ENCODE results near the gene GRB14. TPM values are rescaled to one million over a fixed set of nuclear protein-coding genes. Genes with fewer than 3 reads are reported as not detected.

Gene GRB14
- total and polyA plus RNA-seq, 10 of the 15 experiments (the other 5 are each of a cell fraction or from before 2014, with no cell fraction given): not detected

DNA sequence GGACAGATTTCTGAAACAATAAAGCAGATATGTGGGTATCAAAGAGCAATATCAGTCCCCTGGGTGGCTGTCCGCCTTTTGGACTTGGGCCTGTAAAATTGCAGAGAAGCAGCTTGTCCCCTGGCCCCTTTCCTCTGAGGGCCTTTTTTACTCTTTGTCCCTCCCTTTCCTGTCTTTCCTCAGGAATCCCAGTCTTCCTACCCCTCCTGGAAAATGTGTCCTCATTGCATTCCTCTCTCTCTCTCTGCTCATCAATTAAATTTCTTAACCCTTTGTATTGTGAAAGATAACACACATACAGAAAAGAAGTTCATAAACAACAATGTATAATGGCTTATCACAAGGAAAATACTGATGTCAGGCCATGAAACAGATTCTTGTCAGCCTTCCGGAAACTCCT is 3.0 kb upstream of the GRB14 start (continued):
- TF ChIP-seq, protein P1, sequence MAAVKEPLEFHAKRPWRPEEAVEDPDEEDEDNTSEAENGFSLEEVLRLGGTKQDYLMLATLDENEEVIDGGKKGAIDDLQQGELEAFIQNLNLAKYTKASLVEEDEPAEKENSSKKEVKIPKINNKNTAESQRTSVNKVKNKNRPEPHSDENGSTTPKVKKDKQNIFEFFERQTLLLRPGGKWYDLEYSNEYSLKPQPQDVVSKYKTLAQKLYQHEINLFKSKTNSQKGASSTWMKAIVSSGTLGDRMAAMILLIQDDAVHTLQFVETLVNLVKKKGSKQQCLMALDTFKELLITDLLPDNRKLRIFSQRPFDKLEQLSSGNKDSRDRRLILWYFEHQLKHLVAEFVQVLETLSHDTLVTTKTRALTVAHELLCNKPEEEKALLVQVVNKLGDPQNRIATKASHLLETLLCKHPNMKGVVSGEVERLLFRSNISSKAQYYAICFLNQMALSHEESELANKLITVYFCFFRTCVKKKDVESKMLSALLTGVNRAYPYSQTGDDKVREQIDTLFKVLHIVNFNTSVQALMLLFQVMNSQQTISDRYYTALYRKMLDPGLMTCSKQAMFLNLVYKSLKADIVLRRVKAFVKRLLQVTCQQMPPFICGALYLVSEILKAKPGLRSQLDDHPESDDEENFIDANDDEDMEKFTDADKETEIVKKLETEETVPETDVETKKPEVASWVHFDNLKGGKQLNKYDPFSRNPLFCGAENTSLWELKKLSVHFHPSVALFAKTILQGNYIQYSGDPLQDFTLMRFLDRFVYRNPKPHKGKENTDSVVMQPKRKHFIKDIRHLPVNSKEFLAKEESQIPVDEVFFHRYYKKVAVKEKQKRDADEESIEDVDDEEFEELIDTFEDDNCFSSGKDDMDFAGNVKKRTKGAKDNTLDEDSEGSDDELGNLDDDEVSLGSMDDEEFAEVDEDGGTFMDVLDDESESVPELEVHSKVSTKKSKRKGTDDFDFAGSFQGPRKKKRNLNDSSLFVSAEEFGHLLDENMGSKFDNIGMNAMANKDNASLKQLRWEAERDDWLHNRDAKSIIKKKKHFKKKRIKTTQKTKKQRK (IDR thresholded peaks at IDR 0.05; ENCODE audit: low read depth, low read length): no peak
- TF ChIP-seq GABPA (IDR thresholded peaks at IDR 0.05; ENCODE audit: low read depth): no peak
- TF ChIP-seq, protein P2, sequence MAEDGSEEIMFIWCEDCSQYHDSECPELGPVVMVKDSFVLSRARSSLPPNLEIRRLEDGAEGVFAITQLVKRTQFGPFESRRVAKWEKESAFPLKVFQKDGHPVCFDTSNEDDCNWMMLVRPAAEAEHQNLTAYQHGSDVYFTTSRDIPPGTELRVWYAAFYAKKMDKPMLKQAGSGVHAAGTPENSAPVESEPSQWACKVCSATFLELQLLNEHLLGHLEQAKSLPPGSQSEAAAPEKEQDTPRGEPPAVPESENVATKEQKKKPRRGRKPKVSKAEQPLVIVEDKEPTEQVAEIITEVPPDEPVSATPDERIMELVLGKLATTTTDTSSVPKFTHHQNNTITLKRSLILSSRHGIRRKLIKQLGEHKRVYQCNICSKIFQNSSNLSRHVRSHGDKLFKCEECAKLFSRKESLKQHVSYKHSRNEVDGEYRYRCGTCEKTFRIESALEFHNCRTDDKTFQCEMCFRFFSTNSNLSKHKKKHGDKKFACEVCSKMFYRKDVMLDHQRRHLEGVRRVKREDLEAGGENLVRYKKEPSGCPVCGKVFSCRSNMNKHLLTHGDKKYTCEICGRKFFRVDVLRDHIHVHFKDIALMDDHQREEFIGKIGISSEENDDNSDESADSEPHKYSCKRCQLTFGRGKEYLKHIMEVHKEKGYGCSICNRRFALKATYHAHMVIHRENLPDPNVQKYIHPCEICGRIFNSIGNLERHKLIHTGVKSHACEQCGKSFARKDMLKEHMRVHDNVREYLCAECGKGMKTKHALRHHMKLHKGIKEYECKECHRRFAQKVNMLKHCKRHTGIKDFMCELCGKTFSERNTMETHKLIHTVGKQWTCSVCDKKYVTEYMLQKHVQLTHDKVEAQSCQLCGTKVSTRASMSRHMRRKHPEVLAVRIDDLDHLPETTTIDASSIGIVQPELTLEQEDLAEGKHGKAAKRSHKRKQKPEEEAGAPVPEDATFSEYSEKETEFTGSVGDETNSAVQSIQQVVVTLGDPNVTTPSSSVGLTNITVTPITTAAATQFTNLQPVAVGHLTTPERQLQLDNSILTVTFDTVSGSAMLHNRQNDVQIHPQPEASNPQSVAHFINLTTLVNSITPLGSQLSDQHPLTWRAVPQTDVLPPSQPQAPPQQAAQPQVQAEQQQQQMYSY (CRISPR knock-in tag; IDR thresholded peaks at IDR 0.05): no peak
- TF ChIP-seq, protein P3, sequence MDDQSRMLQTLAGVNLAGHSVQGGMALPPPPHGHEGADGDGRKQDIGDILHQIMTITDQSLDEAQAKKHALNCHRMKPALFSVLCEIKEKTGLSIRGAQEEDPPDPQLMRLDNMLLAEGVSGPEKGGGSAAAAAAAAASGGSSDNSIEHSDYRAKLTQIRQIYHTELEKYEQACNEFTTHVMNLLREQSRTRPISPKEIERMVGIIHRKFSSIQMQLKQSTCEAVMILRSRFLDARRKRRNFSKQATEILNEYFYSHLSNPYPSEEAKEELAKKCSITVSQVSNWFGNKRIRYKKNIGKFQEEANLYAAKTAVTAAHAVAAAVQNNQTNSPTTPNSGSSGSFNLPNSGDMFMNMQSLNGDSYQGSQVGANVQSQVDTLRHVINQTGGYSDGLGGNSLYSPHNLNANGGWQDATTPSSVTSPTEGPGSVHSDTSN (IDR thresholded peaks at IDR 0.05; ENCODE audit: insufficient replicate concordance, low read depth, low read length): no peak
- TF ChIP-seq NFXL1 (IDR thresholded peaks at IDR 0.05; ENCODE audit: borderline replicate concordance): no peak

Measured in GM12878 (cell line).